Transverse colon (tissue), 4 donors: ENCODE data around the gene TNS1. TPM values are rescaled to one million over a fixed set of nuclear protein-coding genes. Genes with fewer than 3 reads are reported as not detected.

Source experiments
- DNase-seq: peaks from one replicate; pipeline ENCODE4 v3.0.0-alpha.2; 2019
- H3K27ac ChIP-seq, 4 donors: fragments of 200-600 bp; sonication (generic); 2 replicates each; pipeline ENCODE4 v1.5.1; 2016 to 2018; ENCODE audit warnings: inconsistent platforms in 4 of 4
- H3K27me3 ChIP-seq: fragments of 200-600 bp; sonication (generic); 2 replicates; pipeline ENCODE4 v1.5.1; 2017; ENCODE audit warnings: inconsistent platforms
- H3K36me3 ChIP-seq, 4 donors: fragments of 200-600 bp; sonication (generic); 2 replicates each; pipeline ENCODE4 v1.5.1; 2017 to 2019; ENCODE audit warnings: inconsistent platforms in 4 of 4
- H3K4me1 ChIP-seq, 4 donors: fragments of 200-600 bp; sonication (generic); 2 replicates each; pipeline ENCODE4 v1.5.1; 2017 to 2020; ENCODE audit warnings: inconsistent platforms in 4 of 4
- H3K4me3 ChIP-seq, 4 donors: fragments of 200-600 bp; sonication (generic); 1 replicate in 1 of 4; 2 replicates in 3 of 4; pipeline versions ENCODE4 v1.5.1 to v1.6.1; 2017 to 2019; ENCODE audit warnings: inconsistent platforms in 4 of 4
- H3K9me3 ChIP-seq, 2 donors: fragments of 200-600 bp; sonication (generic); 2 replicates each; pipeline ENCODE4 v1.5.1; 2017 to 2019; ENCODE audit warnings: inconsistent platforms in 2 of 2
- CTCF ChIP-seq, 5 experiments: fragments of 200-600 bp in 3 of 5; fragments of 450-650 bp in 2 of 5; sonication (generic) in 3 of 5; IDR thresholded peaks; 1 replicate in 2 of 5; 2 replicates in 3 of 5; pipeline ENCODE4 v1.5.1; 2016 to 2017; ENCODE audit warnings: antibody characterized with exemption in 5 of 5, inconsistent platforms in 3 of 5, mild to moderate bottlenecking in 2 of 5, moderate library complexity in 1 of 5
- EP300 ChIP-seq: sonication (generic); formaldehyde crosslinking; IDR thresholded peaks from one replicate; pipeline ENCODE4 v1.6.1; 2017; ENCODE audit warnings: antibody characterized with exemption, low read depth
- POLR2A ChIP-seq: fragments of 450-650 bp; IDR thresholded peaks from one replicate; pipeline ENCODE4 v1.6.1; 2016; ENCODE audit warnings: antibody characterized with exemption, mild to moderate bottlenecking, moderate library complexity
- POLR2AphosphoS5 ChIP-seq, 3 donors: sonication (generic); formaldehyde crosslinking; IDR thresholded peaks; one replicate each; pipeline ENCODE4 v1.6.1; 2016; ENCODE audit warnings: antibody characterized with exemption in 3 of 3
- WGBS, 2 donors: methylation state at CpG; one replicate each; pipeline ENCODE4 v1.1.5; 2018; ENCODE audit warnings: low coverage in 1 of 2; 5-methylcytosine and 5-hydroxymethylcytosine counted together
- in situ Hi-C, 4 donors: fragments of 200-750 bp; cut with MboI; loops; one replicate each; pipeline versions ENCODE4 v1.15.0 to v1.15.1; 2017; ENCODE audit warnings: low sequenced_read_pairs in 3 of 4, low pct_ligation_motif_present in 1 of 4, low pct_unique_long_range_greater_than_20kb in 1 of 4
- intact Hi-C: fragments of 100-400 bp; cut with DNase I; formaldehyde crosslinking; loops from one replicate; pipeline ENCODE4 v1.15.1; 2023; ENCODE audit warnings: low total_unique reads
- total RNA-seq, 4 donors: library from RNA; depleted of rRNA; stranded (reverse); fragments of >200 nt; gene quantifications; one replicate each; pipeline ENCODE4 v1.1.0, GENCODE V29; 2016

TNS1 gene
- total RNA-seq, 4 donors from 2014 or later, result 101 to 487 (median 231) TPM

DNA sequence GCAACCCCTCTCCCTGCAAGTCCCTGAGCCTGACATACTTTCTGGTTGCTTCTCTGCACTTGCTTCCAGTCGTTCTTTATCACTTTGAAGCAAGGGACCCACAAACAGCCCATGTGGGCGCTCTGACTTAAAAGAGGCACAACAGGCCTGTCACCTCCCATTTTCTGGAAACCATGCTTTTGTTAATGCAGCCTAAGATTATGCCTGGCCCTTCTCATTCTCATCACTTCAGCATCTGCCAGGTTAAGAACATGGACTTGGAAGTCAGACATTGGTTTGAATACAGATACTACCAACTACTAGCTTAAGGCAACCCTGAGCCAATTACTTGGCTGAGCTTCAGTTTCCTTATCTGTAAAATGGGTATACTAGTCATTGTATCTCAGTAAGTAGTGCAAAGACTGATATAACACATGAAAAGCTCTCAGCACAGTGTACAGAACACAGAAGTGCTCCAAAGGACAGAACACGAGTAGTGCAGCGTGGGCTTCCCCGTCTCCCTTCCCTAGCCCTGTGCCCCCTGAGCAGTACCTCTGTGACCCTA, 141.4 kb downstream of the TNS1 start:
- Histone ChIP-seq H3K9me3 (no peaks in the 10 kb centered on the region), H3K27me3 (no peaks in the 10 kb centered on the region), H3K36me3 (no peaks in the 10 kb centered on the region), H3K4me1 (peaks cover 10 to 35% (median 20%) of the 10 kb centered on the region in 4 donors), H3K4me3 (no peak overlapping the region), H3K27ac (peak overlapping the region in 1 of 4 donors; percentile 46)
- DNase-seq, result no peak
- intact Hi-C loops (no loop called here), in situ Hi-C loops (no loop called here)
- WGBS, 2 donors, result 71 to 84% methylated on average over 1 to 5 of the region's 5 CpGs
- TF ChIP-seq CTCF (IDR thresholded peaks at IDR 0.05) (no peak), POLR2AphosphoS5 (IDR thresholded peaks at IDR 0.05) (no peak), POLR2A (no peak), EP300 (no peak)

- no peaks in the 10 kb centered on the region for H3K36me3 ChIP-seq
- WGBS, 2 donors, result 70 to 80% methylated on average over 3 to 5 of the region's 5 CpGs
- no peaks in the 10 kb centered on the region for H3K9me3 ChIP-seq
- H3K27me3 ChIP-seq, result no peaks in the 10 kb centered on the region
- TF ChIP-seq CTCF (IDR thresholded peaks at IDR 0.05) (no peak), POLR2AphosphoS5 (IDR thresholded peaks at IDR 0.05) (no peak), POLR2A (no peak), EP300 (no peak)
- H3K27ac ChIP-seq, result peak overlapping the region; percentile 58 to 90 (median 74)
- H3K4me3 ChIP-seq, result no peak overlapping the region
- peaks cover 10 to 47% (median 24%) of the 10 kb centered on the region in 4 donors for H3K4me1 ChIP-seq
- no peak for DNase-seq
- intact Hi-C loops, result loop anchor here (2.0 kb wide), 1 partner anchor 25 kb away; no protein-coding TSS in a partner anchor
- in situ Hi-C loops, result no loop called here
Observed at GRCh38 chr2:217859926-217860325, 142.9 kb downstream of the TNS1 start.

DNA sequence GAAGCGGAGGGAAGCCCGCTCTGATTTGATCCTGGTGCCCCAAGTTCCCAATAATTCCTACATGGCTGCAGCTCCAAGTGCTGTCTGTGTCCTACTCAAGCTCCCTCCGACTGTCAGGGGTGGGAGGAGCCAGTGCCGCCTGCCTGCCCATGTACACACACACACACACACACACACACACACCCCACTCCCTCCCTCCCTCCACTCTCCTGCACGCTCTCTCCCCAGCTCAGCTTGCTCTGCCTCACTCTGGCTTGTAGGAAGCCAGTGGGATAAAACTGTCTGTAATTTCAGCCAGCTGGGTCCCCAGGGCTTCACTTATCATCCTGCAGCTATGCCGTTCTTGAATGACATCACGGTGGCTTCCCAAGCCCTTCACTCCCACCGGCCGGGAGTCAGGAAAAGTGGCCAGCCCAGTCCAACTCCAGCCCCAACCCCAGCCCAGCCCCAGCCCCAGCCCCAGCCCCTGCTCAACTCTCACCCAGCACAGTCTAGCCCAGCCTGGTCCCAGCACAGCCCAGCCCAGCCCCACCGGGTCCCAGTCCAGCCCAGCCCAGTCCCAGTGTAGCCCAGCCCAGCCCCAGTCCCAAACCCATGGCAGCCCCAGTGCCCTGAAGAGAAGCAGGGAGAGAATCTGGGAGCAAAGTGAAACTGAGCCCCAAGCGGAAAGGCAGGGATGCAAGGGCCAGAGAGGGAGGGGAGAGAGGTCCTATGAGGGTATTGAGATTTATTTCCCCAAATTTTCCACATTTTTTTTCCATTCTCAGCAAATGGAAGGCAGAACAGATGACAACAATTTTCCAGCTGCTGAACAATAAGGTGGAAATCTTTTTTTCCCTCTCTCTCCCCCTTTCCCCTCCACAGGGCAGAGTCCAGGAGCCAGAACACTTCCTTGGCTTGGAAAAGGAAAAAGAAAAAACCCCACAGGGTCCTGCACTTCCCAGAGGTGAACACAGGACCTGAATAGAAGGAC, 144.0 kb downstream of the TNS1 start:
- H3K9me3 ChIP-seq, result no peaks in the 10 kb centered on the region
- peak in 1 of 3 donors; percentile 42 for TF ChIP-seq POLR2AphosphoS5 (IDR thresholded peaks at IDR 0.05)
- no peak for TF ChIP-seq EP300
- 32% methylated on average over 11 of the region's 11 CpGs; no CpG with 5 or more reads in 1 of the 2 donors for WGBS, 2 donors
- intact Hi-C loops, result loop anchor here (2.0 kb wide), 1 partner anchor 26 kb away; no protein-coding TSS in a partner anchor
- DNase-seq, result peak; percentile 46
- in situ Hi-C loops, result no loop called here
- H3K4me1 ChIP-seq, result peaks cover 10 to 48% (median 33%) of the 10 kb centered on the region in 4 donors
- H3K4me3 ChIP-seq, result no peak overlapping the region
- H3K36me3 ChIP-seq, result no peaks in the 10 kb centered on the region
- no peaks in the 10 kb centered on the region for H3K27me3 ChIP-seq
- H3K27ac ChIP-seq, result peak overlapping the region; percentile 70 to 90 (median 74)

DNA sequence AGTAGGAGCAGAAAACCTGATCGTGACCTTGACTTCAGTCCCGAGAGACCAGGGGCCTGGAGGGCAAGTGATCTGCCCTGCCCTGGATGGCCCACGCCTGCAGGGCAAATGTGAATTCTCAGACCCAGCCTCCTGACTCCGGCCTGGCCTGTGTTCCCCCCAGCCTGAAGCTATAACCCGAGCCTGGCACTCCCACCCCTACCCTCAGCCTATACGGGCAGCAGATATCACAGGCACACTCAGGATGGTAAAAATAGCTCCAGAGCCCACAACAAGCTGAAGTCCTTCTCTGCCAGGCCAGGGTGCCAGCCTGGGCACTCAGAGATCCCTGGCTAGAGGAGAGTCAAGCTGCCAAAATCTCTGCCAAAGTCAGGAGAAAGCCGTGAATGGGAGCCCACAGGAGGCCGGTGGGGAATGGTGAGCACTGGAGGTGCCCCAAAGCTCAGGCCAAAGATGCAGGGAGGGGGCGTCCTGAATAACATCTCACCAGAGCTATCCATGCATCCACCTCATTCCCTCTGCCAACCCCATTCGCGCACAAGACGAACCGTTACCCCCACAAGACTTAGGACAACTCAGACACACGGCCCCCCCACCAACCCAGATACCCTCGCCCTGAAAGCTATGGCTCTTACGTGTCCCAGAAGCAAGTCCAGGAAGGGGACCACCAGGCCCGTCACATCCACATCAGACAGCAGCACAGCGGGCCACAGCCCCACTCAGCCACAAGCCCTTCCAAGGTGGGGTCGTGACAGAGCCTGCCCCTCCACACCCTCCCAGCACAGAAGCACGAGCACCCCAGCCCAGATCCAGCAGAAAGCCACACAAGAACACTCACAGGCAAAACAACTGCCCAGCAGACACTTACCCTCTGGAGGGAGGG, 144.9 kb downstream of the TNS1 start:
- DNase-seq, result no peak
- in situ Hi-C loops, result no loop called here
- no peak overlapping the region for H3K4me3 ChIP-seq
- H3K27me3 ChIP-seq, result no peaks in the 10 kb centered on the region
- intact Hi-C loops, result loop anchor here (2.0 kb wide), 1 partner anchor 27 kb away; no protein-coding TSS in a partner anchor
- no peaks in the 10 kb centered on the region for H3K36me3 ChIP-seq
- WGBS, 2 donors, result 68 to 80% methylated on average over 2 to 20 of the region's 20 CpGs
- H3K9me3 ChIP-seq, result no peaks in the 10 kb centered on the region
- H3K27ac ChIP-seq, result peak overlapping the region; percentile 70 to 90 (median 74)
- peaks cover 15 to 58% (median 37%) of the 10 kb centered on the region in 4 donors for H3K4me1 ChIP-seq
- TF ChIP-seq CTCF (IDR thresholded peaks at IDR 0.05) (no peak), POLR2AphosphoS5 (IDR thresholded peaks at IDR 0.05) (peak in 1 of 3 donors; percentile 9)
